ENCODE measurements around the gene ZNG1A.
"Not testable (repeated sequence)": the region's sequence is repeated elsewhere in the genome, so short reads cannot be mapped to it uniquely, and the experiment has no call there.

The ZNG1A gene

DNA sequence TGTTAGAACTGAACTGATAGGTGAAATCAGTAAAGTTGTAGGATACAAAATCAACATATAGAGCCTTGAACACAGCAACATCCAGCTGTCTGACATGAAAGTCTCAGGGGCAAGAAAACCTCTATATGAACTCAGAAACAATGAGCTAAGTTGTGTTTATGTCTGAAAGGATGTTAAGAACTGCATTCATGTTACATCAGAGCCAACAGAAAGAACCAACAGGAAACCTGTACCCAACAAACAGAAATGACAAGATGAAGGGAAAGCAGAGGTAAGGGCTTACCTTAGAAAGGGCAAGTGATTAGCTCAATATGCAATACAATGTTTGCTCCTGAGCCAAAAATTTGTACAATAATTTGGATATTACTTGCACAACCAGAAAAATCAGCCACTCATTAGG, 92.2 kb downstream of the ZNG1A start:
- H3K27ac ChIP-seq; DNase-seq (ENCODE audit: low spot score); H3K4me3 ChIP-seq: not testable (repeated sequence)

DNA sequence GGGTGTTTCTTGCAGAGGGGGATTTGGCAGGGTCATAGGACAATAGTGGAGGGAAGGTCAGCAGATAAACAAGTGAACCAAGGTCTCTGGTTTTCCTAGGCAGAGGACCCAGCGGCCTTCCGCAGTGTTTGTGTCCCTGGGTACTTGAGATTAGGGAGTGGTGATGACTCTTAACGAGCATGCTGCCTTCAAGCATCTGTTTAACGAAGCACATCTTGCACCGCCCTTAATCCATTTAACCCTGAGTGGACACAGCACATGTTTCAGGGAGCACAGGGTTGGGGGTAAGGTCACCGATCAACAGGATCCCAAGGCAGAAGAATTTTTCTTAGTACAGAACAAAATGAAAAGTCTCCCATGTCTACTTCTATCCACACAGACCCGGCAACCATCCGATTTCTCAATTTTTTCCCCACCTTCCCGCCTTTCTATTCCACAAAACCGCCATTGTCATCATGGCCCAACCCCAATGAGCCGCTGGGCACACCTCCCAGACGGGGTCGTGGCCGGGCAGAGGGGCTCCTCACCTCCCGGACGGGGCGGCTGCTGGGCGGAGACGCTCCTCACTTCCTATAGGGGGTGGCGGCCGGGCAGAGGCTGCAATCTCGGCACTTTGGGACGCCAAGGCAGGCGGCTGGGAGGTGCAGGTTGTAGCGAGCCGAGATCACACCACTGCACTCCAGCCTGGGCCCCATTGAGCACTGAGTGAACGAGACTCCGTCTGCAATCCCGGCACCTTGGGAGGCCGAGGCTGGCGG, 95.7 kb downstream of the ZNG1A start:
- H3K27ac ChIP-seq; DNase-seq (ENCODE audit: low spot score); H3K4me3 ChIP-seq: not testable (repeated sequence)

DNA sequence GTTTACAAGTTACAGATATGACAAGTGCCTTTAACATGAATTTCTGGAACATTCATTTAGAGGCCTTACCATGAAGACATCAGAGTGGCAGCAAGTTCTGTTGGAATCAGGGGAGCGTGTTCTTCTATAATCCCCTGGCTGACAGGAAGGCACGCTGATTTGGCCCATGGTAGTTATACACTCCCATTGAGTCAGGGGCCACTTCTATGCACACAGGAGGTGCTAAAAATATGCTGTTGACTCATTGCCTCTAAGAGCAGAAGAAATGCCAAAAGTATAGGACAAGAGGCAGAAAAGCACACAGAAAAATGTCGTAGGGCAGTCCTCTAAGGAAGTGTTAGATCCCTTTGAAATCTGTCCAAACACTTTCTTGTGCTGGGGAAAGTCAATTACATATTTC, 100.5 kb downstream of the ZNG1A start:
- not testable (repeated sequence) for H3K4me3 ChIP-seq, H3K27ac ChIP-seq

DNA sequence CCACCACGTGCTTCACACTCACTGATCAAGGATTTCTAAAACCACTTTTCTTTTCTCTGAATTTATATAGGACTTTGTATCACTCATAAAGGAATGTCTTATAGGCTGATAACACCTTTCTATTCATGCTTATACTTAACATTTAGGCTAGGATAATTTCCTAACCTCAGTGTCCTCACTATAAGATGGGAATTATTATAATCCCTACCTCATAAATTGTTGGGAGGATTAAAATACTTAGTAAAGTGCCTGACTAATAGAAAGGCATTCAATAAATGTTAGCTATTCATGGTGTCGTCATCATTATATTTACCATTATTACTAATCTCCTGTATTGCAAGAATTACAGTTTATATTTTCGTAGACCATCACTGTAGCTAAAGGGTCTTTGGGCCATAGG, 102.5 kb downstream of the ZNG1A start:
- not testable (repeated sequence) for H3K27ac ChIP-seq; DNase-seq (ENCODE audit: low spot score); H3K4me3 ChIP-seq

More for the DNA sequence above, 100.5 kb downstream of the ZNG1A start:
- not testable (repeated sequence) for DNase-seq (ENCODE audit: low spot score)

DNA sequence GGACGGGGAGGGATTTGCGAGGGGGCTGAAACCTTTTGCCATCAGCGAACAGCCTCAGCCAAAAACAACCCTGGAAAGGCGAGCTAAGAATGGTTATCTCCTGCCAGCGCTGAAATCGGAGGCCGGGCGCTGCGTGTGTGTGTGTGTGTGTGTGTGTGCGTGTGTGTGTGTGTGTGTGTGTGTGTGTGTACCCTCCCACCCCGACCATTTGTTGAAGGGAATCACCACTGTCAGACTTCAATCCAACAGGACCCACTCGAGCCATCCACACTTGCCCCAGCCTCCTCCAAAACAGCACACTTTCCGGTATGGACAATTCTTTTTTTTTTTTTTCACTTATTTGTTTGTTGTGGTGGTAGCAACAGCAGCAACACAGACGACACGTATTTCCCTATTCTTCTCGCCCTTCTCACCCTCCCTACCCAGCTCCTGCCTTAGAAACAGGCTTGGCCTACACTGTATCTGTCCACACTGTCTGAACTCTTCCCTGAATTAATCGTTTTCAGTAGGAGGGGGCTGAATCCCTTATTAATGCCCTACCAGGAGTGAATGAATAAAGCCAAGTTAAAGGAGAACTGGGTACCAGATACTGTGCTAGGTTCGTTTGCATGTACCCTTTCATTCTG, 104.8 kb downstream of the ZNG1A start:
- DNase-seq (ENCODE audit: low spot score), result not testable (repeated sequence)
- H3K27ac ChIP-seq, result peak overlapping the region in 1 of 2 donors; percentile 41
- peak overlapping the region; percentile 69 for H3K4me3 ChIP-seq

DNA sequence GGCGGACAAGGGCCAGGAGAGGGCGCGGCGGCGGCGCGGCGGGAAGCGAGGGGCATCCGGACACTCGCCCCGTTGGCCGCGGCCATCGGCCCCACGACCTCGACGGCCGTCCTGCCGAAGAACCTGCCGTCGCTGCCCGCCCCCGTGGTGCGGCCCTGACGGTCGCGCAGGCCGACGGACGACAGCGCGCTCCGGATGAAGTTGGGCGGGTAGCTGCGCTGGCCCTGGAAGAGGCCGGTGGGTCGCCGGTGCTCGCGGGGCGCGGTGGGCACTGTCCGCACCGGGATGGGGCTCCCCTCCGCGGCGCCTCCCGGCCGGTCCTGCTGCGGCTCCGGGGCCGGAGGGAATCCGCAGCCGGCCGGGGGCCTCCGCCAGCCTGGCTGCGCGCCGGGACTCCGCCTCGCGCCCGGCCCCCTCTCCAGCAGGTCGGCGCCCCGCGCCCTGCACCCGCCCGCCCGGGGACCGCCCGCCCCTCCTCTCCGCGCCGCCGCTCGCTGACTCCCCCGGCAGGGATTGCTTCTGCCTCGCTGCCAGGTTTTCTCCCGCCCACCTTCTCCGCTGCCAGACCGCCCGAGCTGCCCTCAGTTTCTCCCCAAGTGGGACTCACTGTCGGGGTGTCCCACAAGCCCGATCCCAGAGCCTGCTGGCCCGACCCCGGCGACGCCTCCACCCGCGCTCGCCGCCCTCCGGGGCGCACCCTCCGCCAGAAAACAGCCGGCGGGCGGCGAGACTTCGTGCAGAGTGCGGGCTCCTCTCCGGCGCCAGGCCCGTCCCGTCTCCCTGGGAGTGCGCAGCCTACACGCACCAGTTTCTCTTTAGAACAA, 105.6 kb downstream of the ZNG1A start:
- not testable (repeated sequence) for DNase-seq (ENCODE audit: low spot score)
- Histone ChIP-seq H3K27ac (peak overlapping the region in 1 of 2 donors; percentile 41), H3K4me3 (peak overlapping the region; percentile 69)

Data from coronary artery (tissue), 2 donors.